Large intestine (tissue), 3 donors: Measurements from ENCODE around the gene PTCD2. TPM values are rescaled to one million over a fixed set of nuclear protein-coding genes. Genes with fewer than 3 reads are reported as not detected.

Experiments used
- DNase-seq, 2 donors: peaks; one replicate each; pipeline versions ENCODE4 v3.0.0 to v3.0.0-alpha.2; 2013
- H3K27ac ChIP-seq: one replicate; pipeline ENCODE4 v1.5.1; 2013; ENCODE audit warnings: low read length
- H3K27me3 ChIP-seq: 2 replicates; pipeline ENCODE4 v1.6.1; 2013; ENCODE audit warnings: low read length; ENCODE audit not compliant: control insufficient read depth, insufficient read depth
- H3K36me3 ChIP-seq: 2 replicates; pipeline ENCODE4 v1.6.1; 2013; ENCODE audit warnings: low read length; ENCODE audit not compliant: control insufficient read depth, insufficient read depth
- H3K4me1 ChIP-seq: one replicate; pipeline ENCODE4 v1.6.1; 2013; ENCODE audit warnings: low read length; ENCODE audit not compliant: control insufficient read depth, insufficient read depth
- H3K4me3 ChIP-seq: one replicate; pipeline ENCODE4 v1.5.1; 2013; ENCODE audit warnings: low read length
- H3K9me3 ChIP-seq: one replicate; pipeline ENCODE4 v1.6.1; 2013; ENCODE audit warnings: mild to moderate bottlenecking, low read depth, low read length, moderate library complexity; ENCODE audit not compliant: control insufficient read depth
- WGBS: methylation state at CpG from one replicate; pipeline ENCODE4 v1.1.5; 2013; ENCODE audit warnings: low lambda C conversion rate; ENCODE audit not compliant: insufficient coverage; 5-methylcytosine and 5-hydroxymethylcytosine counted together
- polyA plus RNA-seq: library from polyadenylated mRNA; unstranded; fragments of 120-200 nt; gene quantifications from one replicate; pipeline ENCODE4 v1.2.1, GENCODE V29; 2013

Gene PTCD2
- polyA plus RNA-seq, 1 donor: 6.7 TPM

- Histone ChIP-seq H3K27ac (no peak overlapping the region), H3K9me3 (no peaks in the 10 kb centered on the region), H3K4me1 (no peaks in the 10 kb centered on the region), H3K27me3 (no peaks in the 10 kb centered on the region), H3K4me3 (no peak overlapping the region), H3K36me3 (peaks cover 40% of the 10 kb centered on the region)
- DNase-seq: no peak
- WGBS: 68% methylated on average over 2 of the region's 4 CpGs
Observed at GRCh38 chr5:72338689-72339209, 18.6 kb downstream of the PTCD2 start.

GRCh38 chr5:72346398-72346797 lies 26.2 kb downstream of the PTCD2 start:
- no peak overlapping the region for H3K4me3 ChIP-seq
- no peaks in the 10 kb centered on the region for H3K27me3 ChIP-seq
- H3K36me3 ChIP-seq: peaks cover 17% of the 10 kb centered on the region
- H3K4me1 ChIP-seq: no peaks in the 10 kb centered on the region
- DNase-seq: no peak
- no CpG with 5 or more reads among the region's 2 CpGs for WGBS
- H3K9me3 ChIP-seq: no peaks in the 10 kb centered on the region
- H3K27ac ChIP-seq: no peak overlapping the region

- 92% methylated on average over 2 of the region's 4 CpGs for WGBS
- H3K4me1 ChIP-seq: no peaks in the 10 kb centered on the region
Observed at GRCh38 chr5:72347801-72348308, 27.7 kb downstream of the PTCD2 start.

GRCh38 chr5:72351376-72351775 lies 31.2 kb downstream of the PTCD2 start:
- Histone ChIP-seq H3K9me3 (no peaks in the 10 kb centered on the region), H3K36me3 (peaks cover 5% of the 10 kb centered on the region), H3K27ac (no peak overlapping the region), H3K27me3 (no peaks in the 10 kb centered on the region), H3K4me3 (no peak overlapping the region), H3K4me1 (no peaks in the 10 kb centered on the region)
- DNase-seq: no peak
- 100% methylated on average over 1 of the region's 2 CpGs for WGBS

More at GRCh38 chr5:72347801-72348308, 27.7 kb downstream of the PTCD2 start:
- H3K36me3 ChIP-seq: peaks cover 13% of the 10 kb centered on the region
- no peaks in the 10 kb centered on the region for H3K27me3 ChIP-seq
- no peaks in the 10 kb centered on the region for H3K9me3 ChIP-seq
- DNase-seq: no peak
- no peak overlapping the region for H3K4me3 ChIP-seq
- no peak overlapping the region for H3K27ac ChIP-seq

- Histone ChIP-seq H3K9me3 (no peaks in the 10 kb centered on the region), H3K27me3 (no peaks in the 10 kb centered on the region), H3K4me3 (no peak overlapping the region), H3K36me3 (peaks cover 4% of the 10 kb centered on the region), H3K4me1 (no peaks in the 10 kb centered on the region), H3K27ac (no peak overlapping the region)
- no peak for DNase-seq
- 100% methylated on average over 1 of the region's 1 CpG for WGBS
Observed at GRCh38 chr5:72352616-72353015, 32.4 kb downstream of the PTCD2 start.

- H3K27me3 ChIP-seq: no peaks in the 10 kb centered on the region
- H3K36me3 ChIP-seq: peaks cover 3% of the 10 kb centered on the region
- H3K9me3 ChIP-seq: no peaks in the 10 kb centered on the region
- no peak for DNase-seq
- H3K27ac ChIP-seq: no peak overlapping the region
- no peak overlapping the region for H3K4me3 ChIP-seq
- H3K4me1 ChIP-seq: no peaks in the 10 kb centered on the region
Observed at GRCh38 chr5:72353046-72353445, 32.9 kb downstream of the PTCD2 start.

GRCh38 chr5:72355706-72356299 lies 35.6 kb downstream of the PTCD2 start:
- Histone ChIP-seq H3K4me1 (no peaks in the 10 kb centered on the region), H3K27ac (no peak overlapping the region), H3K27me3 (no peaks in the 10 kb centered on the region), H3K4me3 (no peak overlapping the region), H3K9me3 (no peaks in the 10 kb centered on the region), H3K36me3 (peaks cover 20% of the 10 kb centered on the region)
- 80% methylated on average over 1 of the region's 5 CpGs for WGBS
- DNase-seq: no peak

GRCh38 chr5:72356361-72356760 lies 36.2 kb downstream of the PTCD2 start:
- Histone ChIP-seq H3K4me3 (no peak overlapping the region), H3K9me3 (no peaks in the 10 kb centered on the region), H3K27ac (no peak overlapping the region), H3K36me3 (peaks cover 26% of the 10 kb centered on the region), H3K27me3 (no peaks in the 10 kb centered on the region), H3K4me1 (no peaks in the 10 kb centered on the region)
- WGBS: no CpG with 5 or more reads among the region's 1 CpG
- DNase-seq: no peak

GRCh38 chr5:72358925-72359324 lies 38.8 kb downstream of the PTCD2 start:
- Histone ChIP-seq H3K27me3 (no peaks in the 10 kb centered on the region), H3K36me3 (peaks cover 28% of the 10 kb centered on the region)

GRCh38 chr5:72359886-72360285 lies 39.7 kb downstream of the PTCD2 start:
- Histone ChIP-seq H3K36me3 (peaks cover 28% of the 10 kb centered on the region), H3K9me3 (no peaks in the 10 kb centered on the region), H3K27ac (no peak overlapping the region), H3K4me1 (no peaks in the 10 kb centered on the region), H3K4me3 (no peak overlapping the region), H3K27me3 (no peaks in the 10 kb centered on the region)
- DNase-seq: no peak
- no CpG with 5 or more reads among the region's 1 CpG for WGBS

More at GRCh38 chr5:72358925-72359324, 38.8 kb downstream of the PTCD2 start:
- Histone ChIP-seq H3K9me3 (no peaks in the 10 kb centered on the region), H3K4me1 (no peaks in the 10 kb centered on the region), H3K4me3 (no peak overlapping the region), H3K27ac (no peak overlapping the region)
- DNase-seq: no peak

- Histone ChIP-seq H3K36me3 (peaks cover 25% of the 10 kb centered on the region), H3K27me3 (no peaks in the 10 kb centered on the region), H3K27ac (no peak overlapping the region), H3K4me1 (no peaks in the 10 kb centered on the region), H3K9me3 (no peaks in the 10 kb centered on the region), H3K4me3 (no peak overlapping the region)
- no peak for DNase-seq
- WGBS: no CpG with 5 or more reads among the region's 1 CpG
Observed at GRCh38 chr5:72363166-72363802, 43.1 kb downstream of the PTCD2 start.
